ENCODE results near the gene HERC4. TPM values are rescaled to one million over a fixed set of nuclear protein-coding genes. Genes with fewer than 3 reads are reported as not detected.
A peak's percentile ranks its signal among the peaks of the same experiment; 100 is the strongest.

The HERC4 gene
- total and polyA plus RNA-seq, 2 donors (not counting 3 experiments of a cell fraction or from before 2014, with no cell fraction given) = 10.6 to 73.7 TPM

GRCh38 chr10:68095153-68095552 lies 20.1 kb upstream of the HERC4 start:
- Histone ChIP-seq H3K4me2 (ENCODE audit: insufficient read depth, low read length) (no peak overlapping the region), H3K27me3 (ENCODE audit: control insufficient read depth in 2 of 2, insufficient read depth in 2 of 2, low read length in 2 of 2) (no peaks in the 10 kb centered on the region), H3K79me2 (ENCODE audit: control insufficient read depth, insufficient read depth, low read length) (no peaks in the 10 kb centered on the region), H2AFZ (ENCODE audit: low read depth, low read length) (peak overlapping the region; percentile 79), H3K9me1 (replicated peaks; ENCODE audit: control insufficient read depth, extremely low read depth, insufficient read depth, low read length) (no peaks in the 10 kb centered on the region), H3K27ac (ENCODE audit: insufficient read depth, low read depth, low read length) (no peak overlapping the region), H3K4me1 (ENCODE audit: control insufficient read depth, extremely low read depth, insufficient read depth, low read length) (peaks cover 27% of the 10 kb centered on the region), H3K4me3 (replicated peaks in 1 of 3; ENCODE audit: insufficient read depth in 1 of 3, low read depth in 1 of 3, low read length in 3 of 3) (no peak overlapping the region), H3K9ac (replicated peaks; ENCODE audit: extremely low read depth, insufficient read depth, low read length) (no peak overlapping the region), H4K20me1 (replicated peaks; ENCODE audit: control insufficient read depth, extremely low read depth, insufficient read depth, low read length) (no peaks in the 10 kb centered on the region), H3K36me3 (ENCODE audit: control insufficient read depth in 2 of 2, extremely low read depth in 1 of 2, insufficient read depth in 2 of 2, low read length in 2 of 2) (no peaks in the 10 kb centered on the region), H3K9me3 (replicated peaks; ENCODE audit: control insufficient read depth, insufficient read depth, low read length) (no peaks in the 10 kb centered on the region)
- no peak for DNase-seq (ENCODE audit: low read depth, low spot score)
- ChIA-PET CTCF (no interaction called here), POLR2A (no interaction called here)
- BruUV-seq (replicated peaks) = no TSS peak
- TF ChIP-seq GATA2 (IDR thresholded peaks at IDR 0.05; ENCODE audit: insufficient read depth, insufficient read length, low read depth, low read length) (no peak), POLR2AphosphoS5 (IDR thresholded peaks at IDR 0.05; ENCODE audit: insufficient read depth, low read depth, low read length) (no peak), JUN (IDR thresholded peaks at IDR 0.05; ENCODE audit: borderline replicate concordance, insufficient read depth, insufficient read length, low read depth) (no peak), MYC (IDR thresholded peaks at IDR 0.05; ENCODE audit: low read depth, low read length) (no peak), POLR2A (IDR thresholded peaks at IDR 0.05; ENCODE audit: low read depth, low read length) (no peak), CTCF (IDR thresholded peaks at IDR 0.05; ENCODE audit: extremely low read depth in 1 of 2, insufficient read depth in 1 of 2, low read depth in 1 of 2, low read length in 2 of 2) (no peak), EZH2 (IDR thresholded peaks at IDR 0.05; ENCODE audit: borderline replicate concordance, low read depth, low read length, severe bottlenecking) (no peak), MAX (IDR thresholded peaks at IDR 0.05; ENCODE audit: insufficient read depth, insufficient read length) (no peak), FOS (IDR thresholded peaks at IDR 0.05; ENCODE audit: borderline replicate concordance, insufficient read depth, low read length) (no peak)
- intact Hi-C loops (cut with micrococcal nuclease) (no loop called here), dilution Hi-C loops (cut with MboI; ENCODE audit: extremely low pct_ligation_motif_present, low sequenced_read_pairs) (no loop called here)
- FAIRE-seq = no peak

All from endothelial cell of umbilical vein (primary cell).